Activated naive CD4-positive, alpha-beta T cell treated with anti-CD3 and anti-CD28 coated beads for 36 hours (primary cell): Measurements from ENCODE around the gene BGLAP. TPM values are rescaled to one million over a fixed set of nuclear protein-coding genes. Genes with fewer than 3 reads are reported as not detected.
A peak's percentile ranks its signal among the peaks of the same experiment; 100 is the strongest.

ENCODE experiments used
- CTCF ChIA-PET: fragments of 350-600 bp; sonication (Branson Sonifier 250); formaldehyde crosslinking; loops from one replicate; lab custom pipeline; 2021; ENCODE audit warnings: antibody characterized with exemption; lab: Charles Lee
- DNase-seq: peaks from one replicate; pipeline ENCODE4 v3.0.0-alpha.2; 2020
- H3K27ac Mint-ChIP-seq: one replicate; pipeline ENCODE4 v1.8.0; 2021; ENCODE audit warnings: mild to moderate bottlenecking, mixed read lengths
- H3K27me3 Mint-ChIP-seq: one replicate; pipeline ENCODE4 v1.8.0; 2021; ENCODE audit warnings: low read depth, mixed read lengths
- H3K36me3 Mint-ChIP-seq: one replicate; pipeline ENCODE4 v1.8.0; 2021; ENCODE audit warnings: low read depth, mixed read lengths
- H3K4me1 Mint-ChIP-seq: one replicate; pipeline ENCODE4 v1.8.0; 2021; ENCODE audit warnings: low read depth, mixed read lengths
- H3K4me3 Mint-ChIP-seq: one replicate; pipeline ENCODE4 v1.8.0; 2021; ENCODE audit warnings: mild to moderate bottlenecking, moderate library complexity, mixed read lengths
- H3K9me3 Mint-ChIP-seq: one replicate; pipeline ENCODE4 v1.8.0; 2021; ENCODE audit warnings: mixed read lengths
- intact Hi-C: fragments of 100-400 bp; cut with micrococcal nuclease; formaldehyde crosslinking; loops from one replicate; pipeline ENCODE4 v1.15.1; 2023
- total RNA-seq, 2 experiments: library from RNA; stranded (reverse); gene quantifications; one replicate each; pipeline ENCODE4 v1.2.3, GENCODE V29; 2021

BGLAP gene
- 1 to 10 TPM; 3.4 to 4.0 TPM for total RNA-seq

- H3K9me3 Mint-ChIP-seq: no peaks in the 10 kb centered on the region
- no peak within 1 kb of the TSS for H3K27ac Mint-ChIP-seq
- no peaks in the 10 kb centered on the region for H3K27me3 Mint-ChIP-seq
- DNase-seq: no peak
- H3K4me1 Mint-ChIP-seq: peaks cover 12% of the 10 kb centered on the region
- intact Hi-C loops: no loop called here
- H3K4me3 Mint-ChIP-seq: no peak within 1 kb of the TSS
- CTCF ChIA-PET: no interaction called here
- H3K36me3 Mint-ChIP-seq: peaks cover 15% of the 10 kb centered on the region
Observed at GRCh38 chr1:156241926-156242325, at the start of gene BGLAP. BGLAP (plus strand) TSS chr1:156242184; CDS start chr1:156242232, 48 bp downstream.

DNA sequence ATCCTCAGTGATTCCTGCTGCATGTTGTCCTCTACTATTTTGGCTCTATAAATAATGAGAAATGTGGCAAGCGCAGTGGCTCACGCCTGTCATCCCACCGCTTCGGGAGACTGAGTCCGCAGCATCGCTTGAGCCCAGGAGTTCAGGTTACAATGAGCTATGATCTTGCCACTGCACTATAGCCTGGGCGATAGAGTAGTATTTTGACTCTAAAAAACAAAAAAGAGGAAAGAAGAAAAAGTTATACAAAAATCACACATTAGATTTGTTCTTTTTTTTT, 48.8 kb upstream of the BGLAP start:
- intact Hi-C loops: loop anchor here (1.0 kb wide), 5 partner anchors 20 to 89 kb away; partner anchors contain the start of genes PMF1 and SMG5
- Mint-ChIP-seq H3K36me3 (peaks cover 38% of the 10 kb centered on the region), H3K4me3 (peak overlapping the region; percentile 79)

DNA sequence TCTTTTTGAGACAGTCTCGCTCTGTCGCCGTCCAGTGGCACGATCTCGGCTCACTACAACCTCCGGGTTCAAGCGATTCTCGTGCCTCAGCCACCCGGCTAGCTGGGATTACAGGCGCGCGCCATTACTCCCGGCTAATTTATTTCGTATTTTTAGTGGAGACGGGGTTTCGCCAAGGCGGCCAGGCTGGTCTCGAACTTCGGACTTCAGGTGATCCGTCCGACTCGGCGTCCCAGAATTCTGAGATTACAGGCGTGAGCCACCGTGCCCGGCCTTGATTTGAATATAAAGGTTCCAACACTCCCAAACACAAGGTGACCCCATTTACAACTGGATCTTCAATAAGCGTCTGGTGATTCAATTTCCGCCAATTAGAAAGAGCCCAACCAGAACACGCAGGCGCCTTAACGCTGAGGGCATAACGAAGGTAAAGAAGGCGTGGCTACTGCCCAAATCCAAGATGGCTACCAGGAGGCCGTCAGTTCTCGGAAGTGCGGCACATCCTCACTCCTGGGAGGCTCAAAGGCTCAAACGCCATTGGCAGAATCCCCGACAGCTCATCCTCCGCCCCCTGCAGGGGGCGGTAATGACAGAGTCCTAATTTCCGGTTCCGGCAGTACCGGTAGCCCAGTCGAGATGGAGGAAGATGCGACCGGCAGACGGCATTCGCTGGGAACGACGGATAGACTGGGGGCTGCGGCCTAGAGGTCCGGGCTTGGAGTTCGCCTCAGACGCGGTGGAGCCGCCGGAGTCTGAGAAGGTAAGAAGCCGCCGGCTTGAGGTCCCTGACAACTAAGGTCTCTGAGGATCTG, 48.3 kb upstream of the BGLAP start, which contains the start of gene SLC25A44:
Gene SLC25A44 (plus strand): TSS at position 617 of the 812 bp plus-strand sequence. CDS start 5,744 bp downstream, outside the sequence.
- DNase-seq: peak; percentile 98
- H3K4me3 Mint-ChIP-seq: peak within 1 kb of the TSS; percentile 79
- no peaks in the 10 kb centered on the region for H3K27me3 Mint-ChIP-seq
- CTCF ChIA-PET: interaction anchor here (0.6 to 9.7 kb wide), 7 partner anchors 10 to 98 kb away, joined by 3 to 90 read pairs (median 3); partner anchors contain the start of gene PMF1
- intact Hi-C loops: loop anchor here (1.0 kb wide), 6 partner anchors 20 to 89 kb away; partner anchors contain the start of genes PMF1 and SMG5
- H3K36me3 Mint-ChIP-seq: peaks cover 41% of the 10 kb centered on the region
- H3K9me3 Mint-ChIP-seq: no peaks in the 10 kb centered on the region
- peaks cover 59% of the 10 kb centered on the region for H3K4me1 Mint-ChIP-seq
- H3K27ac Mint-ChIP-seq: peak within 1 kb of the TSS; percentile 74

More for the DNA sequence above, 48.8 kb upstream of the BGLAP start:
- no peak for DNase-seq
- H3K27me3 Mint-ChIP-seq: no peaks in the 10 kb centered on the region
- peaks cover 53% of the 10 kb centered on the region for H3K4me1 Mint-ChIP-seq
- H3K27ac Mint-ChIP-seq: peak overlapping the region; percentile 74
- H3K9me3 Mint-ChIP-seq: no peaks in the 10 kb centered on the region
- CTCF ChIA-PET: interaction anchor here (0.6 to 9.7 kb wide), 5 partner anchors 11 to 65 kb away, joined by 3 to 90 read pairs (median 3); partner anchors contain the start of gene PMF1

DNA sequence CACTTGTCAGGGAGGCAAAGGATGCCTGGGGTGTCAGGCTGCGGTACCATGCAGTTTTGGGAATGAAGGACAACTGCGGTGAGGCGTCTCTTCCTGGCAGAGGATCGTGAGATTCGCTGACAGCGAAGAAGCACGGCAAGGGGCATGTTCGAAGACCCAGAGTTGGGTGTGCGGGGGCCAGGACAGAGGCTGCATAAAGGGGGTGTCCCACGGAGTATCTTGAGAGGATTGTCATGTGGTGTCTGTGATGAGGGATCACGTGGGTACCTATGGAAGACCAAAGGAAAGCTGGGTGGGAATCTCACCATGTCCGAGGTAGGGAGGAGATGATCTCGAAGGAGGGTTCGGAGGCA, 47.7 kb upstream of the BGLAP start:
- CTCF ChIA-PET: interaction anchor here (0.6 to 9.7 kb wide), 5 partner anchors 9 to 103 kb away, joined by 3 to 90 read pairs (median 3); no protein-coding TSS in a partner anchor
- DNase-seq: no peak
- Mint-ChIP-seq H3K36me3 (peaks cover 41% of the 10 kb centered on the region), H3K4me3 (peak overlapping the region; percentile 79), H3K27me3 (no peaks in the 10 kb centered on the region), H3K4me1 (peaks cover 64% of the 10 kb centered on the region), H3K9me3 (no peaks in the 10 kb centered on the region), H3K27ac (peak overlapping the region; percentile 74)
- intact Hi-C loops: loop anchor here (1.0 kb wide), 1 partner anchor 24 kb away; no protein-coding TSS in a partner anchor

GRCh38 chr1:156195853-156196252, 46.1 kb upstream of the BGLAP start:
- H3K27me3 Mint-ChIP-seq: no peaks in the 10 kb centered on the region
- CTCF ChIA-PET: interaction anchor here (1.2 to 9.7 kb wide), 3 partner anchors 17 to 48 kb away, joined by 3 to 90 read pairs (median 5); partner anchors contain the start of gene PMF1
- H3K4me3 Mint-ChIP-seq: peak overlapping the region; percentile 79
- H3K4me1 Mint-ChIP-seq: peaks cover 79% of the 10 kb centered on the region
- no peak for DNase-seq
- peaks cover 41% of the 10 kb centered on the region for H3K36me3 Mint-ChIP-seq
- no peaks in the 10 kb centered on the region for H3K9me3 Mint-ChIP-seq
- intact Hi-C loops: no loop called here
- H3K27ac Mint-ChIP-seq: no peak overlapping the region

GRCh38 chr1:156196445-156196844, 45.5 kb upstream of the BGLAP start:
- peak overlapping the region; percentile 79 for H3K4me3 Mint-ChIP-seq
- intact Hi-C loops: no loop called here
- no peak overlapping the region for H3K27ac Mint-ChIP-seq
- DNase-seq: no peak
- CTCF ChIA-PET: interaction anchor here (1.2 to 9.7 kb wide), 4 partner anchors 16 to 49 kb away, joined by 3 to 90 read pairs (median 6); partner anchors contain the start of gene PMF1
- H3K9me3 Mint-ChIP-seq: no peaks in the 10 kb centered on the region
- H3K4me1 Mint-ChIP-seq: peaks cover 79% of the 10 kb centered on the region
- H3K36me3 Mint-ChIP-seq: peaks cover 41% of the 10 kb centered on the region
- no peaks in the 10 kb centered on the region for H3K27me3 Mint-ChIP-seq

DNA sequence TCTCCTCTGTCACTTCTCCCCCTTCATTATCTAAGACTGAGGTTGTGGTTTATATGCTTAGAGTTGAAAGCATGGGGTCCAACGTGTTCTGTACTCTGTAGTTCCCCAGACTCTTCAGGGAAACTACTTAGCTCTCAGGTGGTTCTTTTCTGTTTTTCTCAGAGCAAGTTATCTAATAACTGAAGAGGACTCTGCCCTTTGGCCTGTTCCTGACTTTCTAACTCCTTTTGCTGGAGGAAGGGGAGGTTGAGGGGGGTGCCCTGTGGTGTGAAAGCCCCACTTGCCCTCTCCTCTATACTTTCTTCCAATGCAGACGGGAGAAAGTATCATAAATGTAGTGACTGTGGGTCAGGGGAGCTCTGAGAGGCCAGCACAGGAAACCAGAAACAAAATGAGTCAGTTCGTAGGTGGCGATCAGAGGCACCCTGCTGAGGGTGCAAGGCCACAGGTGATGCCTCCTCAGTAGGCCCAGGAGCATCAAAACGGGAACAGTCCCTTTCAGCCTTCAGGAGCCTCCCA, 43.1 kb upstream of the BGLAP start:
- H3K27ac Mint-ChIP-seq: no peak overlapping the region
- intact Hi-C loops: loop anchor here (1.0 kb wide), 5 partner anchors 13 to 139 kb away; partner anchors contain the start of genes CCT3 and TSACC
- peaks cover 66% of the 10 kb centered on the region for H3K4me1 Mint-ChIP-seq
- CTCF ChIA-PET: interaction anchor here (0.9 to 9.7 kb wide), 7 partner anchors 14 to 102 kb away, joined by 3 to 90 read pairs (median 5); partner anchors contain the start of gene PMF1
- DNase-seq: peak; percentile 72
- peaks cover 40% of the 10 kb centered on the region for H3K36me3 Mint-ChIP-seq
- H3K4me3 Mint-ChIP-seq: no peak overlapping the region
- H3K9me3 Mint-ChIP-seq: no peaks in the 10 kb centered on the region
- no peaks in the 10 kb centered on the region for H3K27me3 Mint-ChIP-seq

- intact Hi-C loops: no loop called here
- no peaks in the 10 kb centered on the region for H3K27me3 Mint-ChIP-seq
- CTCF ChIA-PET: interaction anchor here (1.2 to 9.7 kb wide), 2 partner anchors 14 to 25 kb away, joined by 5 to 90 read pairs; no protein-coding TSS in a partner anchor
- H3K9me3 Mint-ChIP-seq: no peaks in the 10 kb centered on the region
- no peak overlapping the region for H3K4me3 Mint-ChIP-seq
- no peak overlapping the region for H3K27ac Mint-ChIP-seq
- H3K4me1 Mint-ChIP-seq: peaks cover 66% of the 10 kb centered on the region
- H3K36me3 Mint-ChIP-seq: peaks cover 38% of the 10 kb centered on the region
- peak; percentile 34 for DNase-seq
Observed at GRCh38 chr1:156200044-156200443, 41.9 kb upstream of the BGLAP start.

GRCh38 chr1:156203331-156203730, 38.7 kb upstream of the BGLAP start:
- Mint-ChIP-seq H3K4me1 (peaks cover 47% of the 10 kb centered on the region), H3K36me3 (peaks cover 28% of the 10 kb centered on the region), H3K9me3 (no peaks in the 10 kb centered on the region), H3K27me3 (no peaks in the 10 kb centered on the region), H3K27ac (no peak overlapping the region), H3K4me3 (peak overlapping the region; percentile 23)
- DNase-seq: no peak
- CTCF ChIA-PET: interaction anchor here (0.6 to 1.2 kb wide), 3 partner anchors 10 to 397 kb away, joined by 3 read pairs; partner anchors contain the start of gene SLC25A44
- intact Hi-C loops: no loop called here

DNA sequence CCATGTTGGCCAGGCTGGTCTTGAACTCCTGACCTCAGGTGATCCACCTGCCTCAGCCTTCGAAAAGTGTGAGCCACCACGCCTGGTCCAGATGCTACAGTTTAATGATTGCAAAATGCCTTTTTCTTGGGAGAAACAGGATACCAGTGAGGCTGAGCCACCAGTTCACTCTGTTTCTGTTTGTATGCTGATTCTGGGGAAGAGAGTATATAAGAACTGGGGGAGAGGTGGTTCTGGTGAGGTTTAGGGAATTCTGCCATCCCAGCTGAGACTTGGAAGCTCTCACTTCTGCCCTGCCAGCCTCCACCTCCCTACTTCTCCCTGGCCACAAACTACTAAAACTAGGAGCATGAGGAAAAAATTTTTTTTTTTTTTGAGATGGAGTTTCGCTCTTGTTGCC, 37.3 kb upstream of the BGLAP start:
- Mint-ChIP-seq H3K4me3 (no peak overlapping the region), H3K36me3 (peaks cover 32% of the 10 kb centered on the region), H3K4me1 (peaks cover 36% of the 10 kb centered on the region), H3K27me3 (no peaks in the 10 kb centered on the region), H3K27ac (no peak overlapping the region), H3K9me3 (no peaks in the 10 kb centered on the region)
- intact Hi-C loops: no loop called here
- CTCF ChIA-PET: interaction anchor here (0.6 to 2.0 kb wide), 3 partner anchors 10 to 20 kb away, joined by 3 to 9 read pairs (median 4); no protein-coding TSS in a partner anchor
- DNase-seq: no peak

DNA sequence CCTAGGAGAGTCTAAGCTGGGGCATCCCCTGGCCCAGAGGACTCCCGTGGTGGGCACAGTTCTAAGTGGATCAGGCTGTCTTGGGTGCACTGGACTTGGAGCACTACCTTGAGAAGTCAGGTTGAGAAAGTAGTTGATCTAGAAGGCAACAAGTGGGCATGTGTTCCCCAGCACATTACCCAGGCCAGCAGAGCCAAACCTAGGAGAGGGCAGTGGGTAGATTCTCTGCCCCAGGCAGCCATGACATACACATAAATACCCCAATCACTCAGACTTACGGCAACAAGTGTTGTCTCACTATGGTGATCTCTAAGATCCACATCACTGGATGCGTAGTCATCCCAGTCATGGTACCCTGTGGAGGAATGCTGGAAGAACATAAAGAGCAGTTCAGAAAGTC, 30.7 kb upstream of the BGLAP start:
- Mint-ChIP-seq H3K4me1 (peaks cover 40% of the 10 kb centered on the region), H3K27me3 (no peaks in the 10 kb centered on the region), H3K9me3 (no peaks in the 10 kb centered on the region), H3K4me3 (no peak overlapping the region), H3K36me3 (peaks cover 64% of the 10 kb centered on the region), H3K27ac (peak overlapping the region; percentile 74)
- intact Hi-C loops: loop anchor here (5.0 kb wide), 1 partner anchor 234 kb away; the partner anchor contains the start of gene ARHGEF2
- no peak for DNase-seq
- CTCF ChIA-PET: interaction anchor here (6.7 kb wide), 1 partner anchor 14 kb away, joined by 54 read pairs; no protein-coding TSS in a partner anchor

DNA sequence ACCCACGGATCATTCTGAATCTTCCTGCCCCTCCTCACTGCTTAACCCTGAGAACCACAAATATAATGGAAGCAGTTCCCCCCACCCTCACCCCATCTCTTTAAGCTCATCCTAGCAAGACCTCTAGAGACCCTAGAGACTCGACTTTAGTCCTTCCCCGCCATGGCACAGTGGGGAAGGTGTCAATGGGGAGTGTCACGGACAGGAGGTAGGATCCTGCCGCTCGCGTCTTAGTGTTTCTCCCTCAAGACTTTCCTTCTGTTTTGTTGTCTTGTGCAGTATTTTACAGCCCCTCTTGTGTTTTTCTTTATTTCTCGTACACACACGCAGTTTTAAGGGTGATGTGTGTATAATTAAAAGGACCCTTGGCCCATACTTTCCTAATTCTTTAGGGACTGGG, 29.9 kb upstream of the BGLAP start:
- H3K4me3 Mint-ChIP-seq: peak overlapping the region; percentile 79
- no peaks in the 10 kb centered on the region for H3K9me3 Mint-ChIP-seq
- DNase-seq: peak; percentile 8
- intact Hi-C loops: loop anchor here (1.0 to 5.0 kb wide), 2 partner anchors 13 to 235 kb away; partner anchors contain the start of gene ARHGEF2
- H3K36me3 Mint-ChIP-seq: peaks cover 65% of the 10 kb centered on the region
- CTCF ChIA-PET: interaction anchor here (1.2 to 6.7 kb wide), 3 partner anchors 13 to 70 kb away, joined by 5 to 54 read pairs (median 8); no protein-coding TSS in a partner anchor
- H3K27me3 Mint-ChIP-seq: no peaks in the 10 kb centered on the region
- peaks cover 45% of the 10 kb centered on the region for H3K4me1 Mint-ChIP-seq
- peak overlapping the region; percentile 97 for H3K27ac Mint-ChIP-seq
